SH-SY5Y (cell line): ENCODE results near the gene CTSD.

ENCODE experiments used
- GATA2 ChIP-seq: IDR thresholded peaks from 2 replicates; pipeline ENCODE4 v1.6.1; 2011; ENCODE audit warnings: mild to moderate bottlenecking, low read depth, low read length
- GATA3 ChIP-seq: IDR thresholded peaks from 2 replicates; pipeline ENCODE4 v1.6.1; 2011; ENCODE audit warnings: low read depth, mild to moderate bottlenecking, low read length, moderate library complexity

CTSD gene

GRCh38 chr11:1703146-1703545 lies 60.6 kb downstream of the CTSD start:
- TF ChIP-seq GATA2 = no peak
- no peak for TF ChIP-seq GATA3
